ENCODE data around the gene PPFIA1. TPM values are rescaled to one million over a fixed set of nuclear protein-coding genes. Genes with fewer than 3 reads are reported as not detected.

The PPFIA1 gene
- total RNA-seq, 1 experiment from 2014 or later, result 113 TPM

DNA sequence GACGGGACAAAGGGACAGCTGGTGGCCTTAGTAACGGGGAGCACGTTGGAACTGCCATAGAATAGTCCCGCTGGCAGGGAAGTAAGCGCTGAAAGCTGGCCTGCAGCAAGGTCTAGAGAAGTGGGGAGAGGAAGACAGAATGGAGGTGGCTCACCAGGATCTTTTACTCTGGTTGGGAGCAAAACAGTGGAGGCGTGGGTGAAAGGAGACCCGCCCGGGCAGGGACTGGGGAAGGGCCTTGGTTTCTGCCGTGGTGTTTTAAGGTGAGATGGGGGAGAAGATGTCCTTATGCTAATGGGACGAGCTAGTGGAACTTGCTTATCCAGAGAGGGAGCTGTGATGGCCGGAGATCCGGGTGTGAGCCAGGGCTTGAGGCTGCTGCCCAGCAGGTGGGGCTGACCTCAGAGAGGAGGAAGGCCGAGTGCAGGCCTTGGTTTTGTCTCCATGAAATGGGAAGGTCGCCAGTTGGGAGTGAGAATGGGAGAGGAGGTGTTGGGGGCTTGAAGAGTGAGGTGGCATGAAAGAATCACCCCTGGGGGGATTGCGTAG is 71.5 kb downstream of the PPFIA1 start:
- ChIA-PET POLR2A (ENCODE audit: low non-redundant PET) (no interaction called here), CTCF (no interaction called here)
- H3K27me3 ChIP-seq (replicated peaks; ENCODE audit: insufficient read depth, low read depth, low read length, poor library complexity), result no peaks in the 10 kb centered on the region
- peaks cover 71% of the 10 kb centered on the region for H3K36me3 ChIP-seq (ENCODE audit: insufficient read depth, low read length, poor library complexity, severe bottlenecking)
- H3K9me3 ChIP-seq (ENCODE audit: low read depth, low read length, poor library complexity, severe bottlenecking), result no peaks in the 10 kb centered on the region
- TF ChIP-seq, protein P1, sequence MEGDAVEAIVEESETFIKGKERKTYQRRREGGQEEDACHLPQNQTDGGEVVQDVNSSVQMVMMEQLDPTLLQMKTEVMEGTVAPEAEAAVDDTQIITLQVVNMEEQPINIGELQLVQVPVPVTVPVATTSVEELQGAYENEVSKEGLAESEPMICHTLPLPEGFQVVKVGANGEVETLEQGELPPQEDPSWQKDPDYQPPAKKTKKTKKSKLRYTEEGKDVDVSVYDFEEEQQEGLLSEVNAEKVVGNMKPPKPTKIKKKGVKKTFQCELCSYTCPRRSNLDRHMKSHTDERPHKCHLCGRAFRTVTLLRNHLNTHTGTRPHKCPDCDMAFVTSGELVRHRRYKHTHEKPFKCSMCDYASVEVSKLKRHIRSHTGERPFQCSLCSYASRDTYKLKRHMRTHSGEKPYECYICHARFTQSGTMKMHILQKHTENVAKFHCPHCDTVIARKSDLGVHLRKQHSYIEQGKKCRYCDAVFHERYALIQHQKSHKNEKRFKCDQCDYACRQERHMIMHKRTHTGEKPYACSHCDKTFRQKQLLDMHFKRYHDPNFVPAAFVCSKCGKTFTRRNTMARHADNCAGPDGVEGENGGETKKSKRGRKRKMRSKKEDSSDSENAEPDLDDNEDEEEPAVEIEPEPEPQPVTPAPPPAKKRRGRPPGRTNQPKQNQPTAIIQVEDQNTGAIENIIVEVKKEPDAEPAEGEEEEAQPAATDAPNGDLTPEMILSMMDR (conservative IDR thresholded peaks at IDR 0.05; ENCODE audit: low read depth, low read length), result no peak
- no peak for TF ChIP-seq EZH2 (IDR thresholded peaks at IDR 0.05; ENCODE audit: borderline replicate concordance, low read depth, low read length, poor library complexity, severe bottlenecking)
- DNase-seq (ENCODE audit: low spot score), result no peak
- peaks cover 5% of the 10 kb centered on the region for H3K4me1 ChIP-seq (ENCODE audit: insufficient read depth, low read length, poor library complexity, severe bottlenecking)
- no peak overlapping the region for H3K4me3 ChIP-seq (ENCODE audit: low read depth, low read length, poor library complexity, severe bottlenecking)
- no TSS peak for BruUV-seq (replicated peaks)
- intact Hi-C loops (cut with micrococcal nuclease; ENCODE audit: unreplicated experiment), result no loop called here
- H3K27ac ChIP-seq (ENCODE audit: low read depth, low read length, poor library complexity, severe bottlenecking), result no peak overlapping the region

DNA sequence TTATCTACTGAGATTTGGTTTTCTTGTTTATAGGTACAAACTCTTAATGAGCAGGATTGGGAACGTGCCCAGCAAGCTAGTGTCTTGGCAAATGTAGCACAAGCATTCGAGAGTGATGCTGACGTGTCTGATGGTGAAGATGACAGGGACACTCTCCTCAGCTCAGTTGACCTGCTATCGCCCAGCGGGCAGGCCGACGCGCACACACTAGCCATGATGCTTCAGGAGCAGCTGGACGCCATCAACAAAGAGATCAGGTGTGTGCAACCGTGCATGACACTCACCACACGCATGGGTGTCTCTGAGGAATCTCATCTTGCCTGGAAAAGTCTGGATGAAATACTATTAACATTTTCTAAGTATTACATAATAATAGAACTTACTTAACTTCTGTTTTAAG is 73.1 kb downstream of the PPFIA1 start:
- Histone ChIP-seq H3K4me3 (ENCODE audit: low read depth, low read length, poor library complexity, severe bottlenecking) (no peak overlapping the region), H3K27ac (ENCODE audit: low read depth, low read length, poor library complexity, severe bottlenecking) (no peak overlapping the region), H3K9me3 (ENCODE audit: low read depth, low read length, poor library complexity, severe bottlenecking) (no peaks in the 10 kb centered on the region), H3K27me3 (replicated peaks; ENCODE audit: insufficient read depth, low read depth, low read length, poor library complexity) (no peaks in the 10 kb centered on the region), H3K36me3 (ENCODE audit: insufficient read depth, low read length, poor library complexity, severe bottlenecking) (peaks cover 68% of the 10 kb centered on the region), H3K4me1 (ENCODE audit: insufficient read depth, low read length, poor library complexity, severe bottlenecking) (peaks cover 5% of the 10 kb centered on the region)
- CTCF ChIA-PET, result no interaction called here
- no TSS peak for BruUV-seq (replicated peaks)
- POLR2A ChIA-PET (ENCODE audit: low non-redundant PET), result no interaction called here
- no peak for DNase-seq (ENCODE audit: low spot score)
- TF ChIP-seq EZH2 (IDR thresholded peaks at IDR 0.05; ENCODE audit: borderline replicate concordance, low read depth, low read length, poor library complexity, severe bottlenecking), result no peak
- TF ChIP-seq, protein P1 (conservative IDR thresholded peaks at IDR 0.05; ENCODE audit: low read depth, low read length), result no peak
- intact Hi-C loops (cut with micrococcal nuclease; ENCODE audit: unreplicated experiment), result no loop called here

DNA sequence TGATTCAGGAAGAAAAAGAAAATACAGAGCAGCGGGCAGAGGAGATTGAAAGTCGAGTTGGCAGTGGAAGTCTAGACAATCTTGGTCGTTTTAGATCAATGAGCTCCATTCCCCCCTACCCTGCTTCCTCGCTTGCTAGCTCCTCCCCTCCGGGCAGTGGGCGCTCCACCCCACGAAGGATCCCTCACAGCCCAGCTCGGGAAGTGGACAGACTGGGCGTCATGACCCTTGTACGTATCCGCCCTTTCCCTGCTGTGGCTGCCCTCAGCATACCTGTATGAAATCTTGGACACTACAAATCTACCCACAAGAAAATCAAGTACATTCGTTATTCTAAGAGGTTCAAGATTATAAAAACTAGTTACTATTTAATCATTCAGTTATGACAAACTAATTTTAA is 77.7 kb downstream of the PPFIA1 start:
- intact Hi-C loops (cut with micrococcal nuclease; ENCODE audit: unreplicated experiment), result no loop called here
- H3K27me3 ChIP-seq (replicated peaks; ENCODE audit: insufficient read depth, low read depth, low read length, poor library complexity), result no peaks in the 10 kb centered on the region
- no TSS peak for BruUV-seq (replicated peaks)
- H3K4me1 ChIP-seq (ENCODE audit: insufficient read depth, low read length, poor library complexity, severe bottlenecking), result peaks cover 5% of the 10 kb centered on the region
- TF ChIP-seq, protein P1 (conservative IDR thresholded peaks at IDR 0.05; ENCODE audit: low read depth, low read length), result no peak
- no peak for TF ChIP-seq EZH2 (IDR thresholded peaks at IDR 0.05; ENCODE audit: borderline replicate concordance, low read depth, low read length, poor library complexity, severe bottlenecking)
- H3K27ac ChIP-seq (ENCODE audit: low read depth, low read length, poor library complexity, severe bottlenecking), result no peak overlapping the region
- ChIA-PET CTCF (no interaction called here), POLR2A (ENCODE audit: low non-redundant PET) (no interaction called here)
- H3K9me3 ChIP-seq (ENCODE audit: low read depth, low read length, poor library complexity, severe bottlenecking), result no peaks in the 10 kb centered on the region
- H3K36me3 ChIP-seq (ENCODE audit: insufficient read depth, low read length, poor library complexity, severe bottlenecking), result peaks cover 66% of the 10 kb centered on the region
- DNase-seq (ENCODE audit: low spot score), result no peak
- H3K4me3 ChIP-seq (ENCODE audit: low read depth, low read length, poor library complexity, severe bottlenecking), result no peak overlapping the region

All from A673 (cell line).